Immature natural killer cell (primary cell): ENCODE measurements around the gene RXFP1. TPM values are rescaled to one million over a fixed set of nuclear protein-coding genes. Genes with fewer than 3 reads are reported as not detected.

Experiments used
- DNase-seq, 3 donors: peaks; one replicate each; pipeline ENCODE4 v3.0.0; 2022; ENCODE audit warnings: mixed read lengths in 1 of 3
- H3K27ac Mint-ChIP-seq, 6 donors: one replicate each; pipeline ENCODE4 v1.8.0; 2020; ENCODE audit warnings: mixed read lengths in 6 of 6, mild to moderate bottlenecking in 5 of 6, inconsistent platforms in 4 of 6, moderate library complexity in 3 of 6
- H3K27me3 Mint-ChIP-seq, 3 donors: one replicate each; pipeline ENCODE4 v1.8.0; 2020 to 2021; ENCODE audit warnings: low read depth in 3 of 3, mild to moderate bottlenecking in 3 of 3, mixed read lengths in 3 of 3, moderate library complexity in 3 of 3, inconsistent platforms in 1 of 3
- H3K36me3 Mint-ChIP-seq, 3 donors: one replicate each; pipeline ENCODE4 v1.8.0; 2020; ENCODE audit warnings: mixed read lengths in 3 of 3, inconsistent platforms in 2 of 3, mild to moderate bottlenecking in 2 of 3
- H3K4me1 Mint-ChIP-seq, 2 donors: one replicate each; pipeline ENCODE4 v1.8.0; 2020; ENCODE audit warnings: inconsistent platforms in 2 of 2, mild to moderate bottlenecking in 2 of 2, mixed read lengths in 2 of 2, moderate library complexity in 1 of 2
- H3K4me3 Mint-ChIP-seq, 5 donors: one replicate each; pipeline ENCODE4 v1.8.0; 2020; ENCODE audit warnings: mild to moderate bottlenecking in 5 of 5, mixed read lengths in 5 of 5, inconsistent platforms in 3 of 5, moderate library complexity in 3 of 5
- H3K9me3 Mint-ChIP-seq, 6 donors: one replicate each; pipeline ENCODE4 v1.8.0; 2020; ENCODE audit warnings: mild to moderate bottlenecking in 6 of 6, mixed read lengths in 6 of 6, inconsistent platforms in 4 of 6, moderate library complexity in 3 of 6
- polyA plus RNA-seq, 3 donors: library from polyadenylated mRNA; unstranded; fragments of 300-500 nt; fragmentation: Illumina TruSeq; gene quantifications; one replicate each; pipeline ENCODE4 v1.2.3, GENCODE V29; 2021

Gene RXFP1
- polyA plus RNA-seq, 3 donors from 2014 or later = not detected

DNA sequence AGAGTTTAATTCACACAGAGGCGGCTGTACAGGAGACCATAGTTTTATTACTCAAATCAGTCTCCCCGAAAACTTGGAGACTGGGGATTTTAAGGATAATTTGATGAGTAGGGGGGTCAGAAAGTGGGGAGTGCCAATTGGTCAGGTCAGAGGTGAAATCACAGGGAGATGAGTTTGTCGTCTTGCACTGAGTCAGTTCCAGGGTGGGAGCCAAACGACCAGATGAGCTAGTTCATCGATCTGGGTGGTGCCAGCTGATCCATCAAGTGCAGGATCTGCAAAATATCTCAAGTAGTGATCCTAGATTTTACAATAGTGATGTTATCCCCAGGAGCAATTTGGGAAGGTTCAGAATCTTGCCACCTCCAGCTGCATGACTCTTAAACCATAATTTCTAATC lies 154.4 kb downstream of the RXFP1 start:
- H3K4me3 Mint-ChIP-seq = no peak overlapping the region
- H3K4me1 Mint-ChIP-seq = peaks cover 11 to 18% of the 10 kb centered on the region in 2 donors
- H3K27ac Mint-ChIP-seq = peak overlapping the region in 1 of 6 donors; percentile 34

DNA sequence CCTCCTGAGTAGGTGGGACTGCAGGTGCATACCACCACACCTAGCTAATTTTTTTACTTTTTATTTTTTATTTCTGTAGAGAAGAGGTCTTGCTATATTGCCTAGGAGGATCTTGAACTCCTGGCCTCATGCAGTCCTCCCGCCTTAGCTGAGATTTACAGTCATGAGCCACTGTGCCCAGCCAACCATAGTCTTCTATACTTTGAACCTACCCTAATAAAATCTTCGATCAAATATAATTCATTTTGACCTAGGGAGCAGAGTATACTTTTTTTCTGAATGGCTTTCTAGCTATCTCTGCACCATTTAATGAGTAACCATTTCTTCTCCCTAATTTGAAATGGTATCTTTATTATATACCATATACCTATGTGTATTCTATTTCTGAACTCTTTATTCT lies 157.1 kb downstream of the RXFP1 start:
- Mint-ChIP-seq H3K27me3 (no peaks in the 10 kb centered on the region), H3K27ac (no peak overlapping the region)

More for the DNA sequence above, 154.4 kb downstream of the RXFP1 start:
- Mint-ChIP-seq H3K36me3 (peaks cover 0 to 3% (median 0%) of the 10 kb centered on the region in 3 donors), H3K27me3 (peaks cover 9 to 14% (median 9%) of the 10 kb centered on the region in 3 donors), H3K9me3 (no peaks in the 10 kb centered on the region)
- no peak for DNase-seq

DNA sequence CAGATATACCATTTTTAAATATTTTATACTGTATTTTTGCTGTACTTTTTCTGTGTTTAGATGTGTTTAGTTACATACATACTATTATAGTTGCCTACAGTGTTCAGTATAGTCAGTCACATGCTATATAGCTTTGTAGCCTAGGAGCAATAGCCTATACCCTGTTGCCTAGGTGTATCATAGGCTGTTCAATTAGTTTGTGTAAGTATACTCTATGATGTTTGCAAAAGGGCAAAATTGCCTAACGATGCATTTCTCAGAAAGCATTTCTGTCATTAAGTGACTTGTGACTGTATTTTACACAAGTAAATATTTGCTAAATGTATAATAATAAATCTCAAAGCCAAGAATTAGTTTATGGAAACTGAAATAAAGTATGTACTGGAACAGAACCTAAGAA lies 159.9 kb downstream of the RXFP1 start:
- no peaks in the 10 kb centered on the region for H3K4me1 Mint-ChIP-seq
- H3K27me3 Mint-ChIP-seq = peaks cover 0 to 5% (median 0%) of the 10 kb centered on the region in 3 donors

More for the DNA sequence above, 157.1 kb downstream of the RXFP1 start:
- Mint-ChIP-seq H3K9me3 (no peaks in the 10 kb centered on the region), H3K4me1 (no peaks in the 10 kb centered on the region), H3K4me3 (no peak overlapping the region), H3K36me3 (peaks cover 0 to 9% (median 0%) of the 10 kb centered on the region in 3 donors)
- no peak for DNase-seq

DNA sequence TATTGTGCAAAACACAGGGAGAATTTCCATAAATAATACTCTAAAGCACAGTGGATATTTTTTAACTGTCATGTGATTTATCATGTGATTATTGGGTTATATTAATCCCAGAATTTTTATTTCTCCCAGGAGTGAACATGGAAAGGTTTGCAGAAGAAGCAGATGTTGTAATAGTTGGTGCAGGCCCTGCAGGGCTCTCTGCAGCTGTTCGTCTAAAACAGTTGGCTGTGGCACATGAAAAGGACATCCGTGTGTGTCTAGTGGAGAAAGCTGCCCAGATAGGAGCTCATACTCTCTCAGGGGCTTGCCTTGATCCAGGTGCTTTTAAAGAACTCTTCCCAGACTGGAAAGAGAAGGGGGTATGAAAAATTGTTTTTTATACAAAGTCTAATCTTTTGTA lies 160.4 kb downstream of the RXFP1 start:
- Mint-ChIP-seq H3K27me3 (peaks cover 0 to 5% (median 2%) of the 10 kb centered on the region in 3 donors), H3K36me3 (peaks cover 3 to 18% (median 18%) of the 10 kb centered on the region in 3 donors), H3K4me3 (no peak overlapping the region), H3K27ac (no peak overlapping the region), H3K9me3 (no peaks in the 10 kb centered on the region), H3K4me1 (peaks cover 0 to 1% of the 10 kb centered on the region in 2 donors)
- DNase-seq = no peak

More for the DNA sequence above, 159.9 kb downstream of the RXFP1 start:
- peaks cover 0 to 18% (median 14%) of the 10 kb centered on the region in 3 donors for H3K36me3 Mint-ChIP-seq
- H3K4me3 Mint-ChIP-seq = no peak overlapping the region
- no peaks in the 10 kb centered on the region for H3K9me3 Mint-ChIP-seq
- no peak overlapping the region for H3K27ac Mint-ChIP-seq
- no peak for DNase-seq

DNA sequence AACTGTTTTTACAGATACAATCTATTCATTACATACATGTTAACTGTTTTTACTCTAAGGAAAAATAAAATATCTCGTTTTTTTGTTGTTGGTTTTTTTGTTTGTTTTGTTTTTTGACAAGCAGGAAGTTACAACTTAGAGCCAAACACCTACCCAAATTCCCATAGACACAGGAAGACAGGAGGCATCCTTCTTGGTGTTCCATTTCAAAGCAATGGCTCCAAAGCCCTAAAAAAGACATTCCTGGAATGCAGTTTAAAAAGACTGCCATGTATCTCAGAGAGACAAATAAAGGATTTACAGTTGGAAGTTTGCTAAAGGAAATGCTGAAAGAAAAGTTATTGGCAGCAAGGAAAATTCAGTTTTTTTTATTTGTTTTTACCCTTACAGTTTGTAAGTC lies 167.1 kb downstream of the RXFP1 start:
- Mint-ChIP-seq H3K4me3 (no peak overlapping the region), H3K9me3 (no peaks in the 10 kb centered on the region)

More for the DNA sequence above, 167.1 kb downstream of the RXFP1 start:
- Mint-ChIP-seq H3K27ac (no peak overlapping the region), H3K27me3 (peaks cover 0 to 5% (median 3%) of the 10 kb centered on the region in 3 donors), H3K36me3 (peaks cover 11 to 35% (median 33%) of the 10 kb centered on the region in 3 donors), H3K4me1 (peaks cover 0 to 1% of the 10 kb centered on the region in 2 donors)
- DNase-seq = no peak

Other genes starting within 250 kb of the RXFP1 start
- 10 to 100 TPM in 1 of 3 donors, 1 to 10 TPM in 2; 4.4 to 12.5 (median 6.5) TPM for gene C4orf46, start 150.0 kb downstream of the RXFP1 start, polyA plus RNA-seq
- gene ETFDH, start 150.4 kb downstream of the RXFP1 start, polyA plus RNA-seq = 10 to 100 TPM in 1 of 3 donors, 1 to 10 TPM in 2; 7.3 to 12.1 (median 7.8) TPM
- gene PPID, start 201.5 kb downstream of the RXFP1 start, polyA plus RNA-seq = 10 to 100 TPM; 46.9 to 57.6 (median 51.0) TPM
- 1 to 10 TPM; 2.2 to 4.6 (median 3.6) TPM for gene FNIP2, start 247.1 kb downstream of the RXFP1 start, polyA plus RNA-seq